Upper lobe of left lung (tissue), 6 donors: ENCODE data around the gene PRKAR1B. TPM values are rescaled to one million over a fixed set of nuclear protein-coding genes. Genes with fewer than 3 reads are reported as not detected.
A peak's percentile ranks its signal among the peaks of the same experiment; 100 is the strongest.

Source experiments
- ATAC-seq, 2 donors: fragments of 200-7000 bp; cut with Tn5 transposase; one replicate each; pipeline ENCODE4 v1.9.1; 2022; ENCODE audit warnings: mild to moderate bottlenecking in 2 of 2, moderate library complexity in 2 of 2; ENCODE audit not compliant: low FRiP score in 2 of 2
- DNase-seq, 2 donors: peaks; one replicate each; pipeline ENCODE4 v3.0.0-alpha.2; 2019 to 2020
- H3K27ac ChIP-seq, 4 donors: fragments of 200-600 bp; sonication (generic); one replicate each; pipeline ENCODE4 v1.5.1; 2016 to 2019
- H3K27me3 ChIP-seq, 4 donors: fragments of 200-600 bp; sonication (generic); one replicate each; pipeline ENCODE4 v1.5.1; 2017 to 2019
- H3K36me3 ChIP-seq, 4 donors: fragments of 200-600 bp; sonication (generic); one replicate each; pipeline ENCODE4 v1.5.1; 2016 to 2019
- H3K4me1 ChIP-seq, 4 donors: fragments of 200-600 bp; sonication (generic); one replicate each; pipeline ENCODE4 v1.5.1; 2018 to 2019
- H3K4me3 ChIP-seq, 4 donors: fragments of 200-600 bp; sonication (generic); one replicate each; pipeline ENCODE4 v1.5.1; 2017 to 2019; ENCODE audit warnings: mild to moderate bottlenecking in 2 of 4, moderate library complexity in 1 of 4
- H3K9me3 ChIP-seq, 4 donors: fragments of 200-600 bp; sonication (generic); one replicate each; pipeline ENCODE4 v1.5.1; 2018 to 2019
- CTCF ChIP-seq, 6 experiments: fragments of 450-650 bp in 4 of 6; fragments of 200-600 bp in 2 of 6; sonication (generic) in 2 of 6; IDR thresholded peaks; one replicate each; pipeline ENCODE4 v1.5.1; 2016 to 2019; ENCODE audit warnings: antibody characterized with exemption in 6 of 6
- EP300 ChIP-seq, 4 donors: sonication (generic); formaldehyde crosslinking; IDR thresholded peaks; one replicate each; pipeline ENCODE4 v1.5.1; 2017; ENCODE audit warnings: antibody characterized with exemption in 4 of 4, control low read depth in 2 of 4
- POLR2A ChIP-seq, 4 donors: fragments of 450-650 bp; IDR thresholded peaks; one replicate each; pipeline ENCODE4 v1.5.1; 2016 to 2017; ENCODE audit warnings: antibody characterized with exemption in 4 of 4, mild to moderate bottlenecking in 2 of 4
- POLR2AphosphoS5 ChIP-seq, 2 donors: sonication (generic); formaldehyde crosslinking; IDR thresholded peaks; one replicate each; pipeline ENCODE4 v1.5.1; 2017; ENCODE audit warnings: antibody characterized with exemption in 2 of 2
- WGBS, 2 donors: methylation state at CpG; one replicate each; pipeline ENCODE4 v1.1.5; 2017 to 2018; 5-methylcytosine and 5-hydroxymethylcytosine counted together
- total RNA-seq, 6 donors: library from RNA; depleted of rRNA in 4 of 6; stranded (reverse); fragments of >200 nt in 4 of 6; gene quantifications; one replicate each; pipeline versions ENCODE4 v1.1.0 to v1.2.1, GENCODE V29; 2016 to 2021
- donor health status: DM: no; HTN: no; CAD: no; lungs with moderate emphysema.
- donor health status: DM: no; HTN: yes; CAD: no; lungs with severe emphysema.

PRKAR1B gene
- total RNA-seq, 6 donors from 2014 or later, result 10.3 to 24.4 (median 20.9) TPM

GRCh38 chr7:627661-628401 is 99.2 kb downstream of the PRKAR1B start:
- H3K36me3 ChIP-seq, result no peaks in the 10 kb centered on the region
- peak; percentile 17 to 22 for ATAC-seq
- WGBS, 2 donors, result 91 to 96% methylated on average over 24 to 35 of the region's 35 CpGs

DNA sequence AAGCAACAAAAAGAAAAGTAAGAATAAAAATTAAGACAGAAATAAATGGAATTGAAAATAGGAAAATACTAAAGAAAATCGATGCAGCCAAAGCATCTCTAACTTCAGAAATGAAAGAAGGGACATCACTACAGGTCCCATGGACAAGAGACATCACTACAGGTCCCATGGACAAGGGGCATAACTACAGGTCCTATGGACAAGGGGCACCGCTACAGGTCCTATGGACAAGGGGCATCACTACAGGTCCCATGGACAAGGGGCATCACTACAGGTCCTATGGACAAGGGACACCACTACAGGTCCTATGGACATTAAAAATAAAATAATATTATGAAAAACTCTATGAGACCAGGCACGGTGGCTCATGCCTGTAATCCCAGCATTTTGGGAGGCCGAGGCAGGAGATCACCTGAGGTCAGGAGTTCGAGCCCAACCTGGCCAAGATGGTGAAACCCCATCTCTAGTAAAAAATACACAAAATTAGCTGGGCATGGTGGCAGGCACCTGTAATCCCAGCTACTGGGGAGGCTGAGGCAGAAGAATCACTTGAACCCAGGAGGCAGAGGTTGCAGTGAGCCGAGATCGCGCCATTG is 101.6 kb downstream of the PRKAR1B start:
- Histone ChIP-seq H3K4me1 (no peaks in the 10 kb centered on the region), H3K27ac (no peak overlapping the region), H3K27me3 (no peaks in the 10 kb centered on the region), H3K4me3 (no peak overlapping the region), H3K9me3 (peaks cover 13 to 30% (median 19%) of the 10 kb centered on the region in 4 donors), H3K36me3 (no peaks in the 10 kb centered on the region)
- 96 to 97% methylated on average over 8 of the region's 8 CpGs for WGBS, 2 donors
- ATAC-seq (no peak), DNase-seq (no peak)
- TF ChIP-seq POLR2A (IDR thresholded peaks at IDR 0.05), result no peak

More at GRCh38 chr7:627661-628401, 99.2 kb downstream of the PRKAR1B start:
- TF ChIP-seq CTCF (IDR thresholded peaks at IDR 0.05) (no peak), EP300 (IDR thresholded peaks at IDR 0.05) (no peak), POLR2AphosphoS5 (IDR thresholded peaks at IDR 0.05) (no peak), POLR2A (IDR thresholded peaks at IDR 0.05) (no peak)
- H3K27me3 ChIP-seq, result no peaks in the 10 kb centered on the region
- H3K4me3 ChIP-seq, result no peak overlapping the region
- no peaks in the 10 kb centered on the region for H3K4me1 ChIP-seq
- peaks cover 4 to 17% (median 8%) of the 10 kb centered on the region in 4 donors for H3K9me3 ChIP-seq
- H3K27ac ChIP-seq, result no peak overlapping the region
- no peak for DNase-seq

DNA sequence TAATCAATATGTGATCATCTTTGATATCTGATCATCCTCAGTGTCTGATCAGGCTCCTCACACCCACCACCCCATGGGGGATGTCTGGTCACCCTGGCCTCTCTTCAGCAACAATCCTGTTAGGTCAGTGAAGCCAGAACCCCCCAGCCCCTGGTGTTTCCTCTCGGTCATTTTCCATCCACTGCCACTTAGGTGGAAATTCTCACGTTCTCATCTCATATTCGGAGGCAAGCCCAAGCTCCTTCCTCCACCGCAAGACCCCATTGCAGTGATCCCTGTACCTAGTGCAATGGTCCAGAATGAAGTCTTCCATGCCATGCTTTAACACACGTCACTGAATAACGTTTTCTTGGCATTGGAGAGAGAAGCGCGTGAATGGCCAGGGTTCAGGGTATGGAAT is 103.6 kb downstream of the PRKAR1B start:
- Histone ChIP-seq H3K4me3 (no peak overlapping the region), H3K27ac (no peak overlapping the region), H3K27me3 (no peaks in the 10 kb centered on the region), H3K36me3 (no peaks in the 10 kb centered on the region), H3K9me3 (peaks cover 13 to 30% (median 20%) of the 10 kb centered on the region in 4 donors), H3K4me1 (peaks cover 2 to 12% (median 7%) of the 10 kb centered on the region in 4 donors)
- DNase-seq, result no peak
- no peak for ATAC-seq
- WGBS, 2 donors, result 92 to 95% methylated on average over 8 of the region's 8 CpGs
- no peak for TF ChIP-seq POLR2AphosphoS5 (IDR thresholded peaks at IDR 0.05)
- no peak for TF ChIP-seq POLR2A (IDR thresholded peaks at IDR 0.05)
- no peak for TF ChIP-seq CTCF (IDR thresholded peaks at IDR 0.05)
- no peak for TF ChIP-seq EP300 (IDR thresholded peaks at IDR 0.05)

DNA sequence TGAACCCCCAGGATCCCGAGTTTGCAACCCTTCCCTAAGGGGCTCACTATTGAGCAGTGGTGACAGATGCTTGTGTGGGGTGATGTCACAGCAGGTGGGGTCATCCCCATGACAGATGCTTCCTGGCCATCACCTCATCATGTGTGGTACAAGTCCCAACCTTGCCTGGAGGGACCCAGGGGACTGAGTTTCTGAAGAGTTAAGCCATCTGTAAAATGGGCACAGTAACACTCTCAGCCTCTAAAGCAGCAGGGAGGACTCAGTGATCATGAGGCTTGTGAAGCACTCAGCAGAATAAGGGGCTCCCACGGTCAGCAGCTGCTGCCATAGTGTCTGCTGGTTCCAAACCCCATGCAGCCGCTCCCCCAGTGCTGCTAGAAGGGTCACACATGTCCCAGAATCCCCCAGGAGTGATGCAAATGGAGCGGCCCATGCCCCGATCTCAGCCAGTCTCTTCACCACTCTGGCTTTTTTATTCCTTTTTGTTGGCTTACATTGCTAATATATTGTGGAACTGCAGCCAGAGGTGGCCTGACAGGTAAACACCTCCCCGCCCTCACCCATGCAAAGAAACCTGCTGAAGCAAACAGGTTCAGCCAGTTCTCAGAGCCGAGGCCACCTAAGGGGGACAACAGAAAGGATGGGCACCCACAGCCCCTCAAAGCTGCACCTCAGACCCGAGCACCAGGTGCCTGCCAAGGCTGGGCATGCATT is 105.4 kb downstream of the PRKAR1B start:
- Histone ChIP-seq H3K27ac (no peak overlapping the region), H3K27me3 (no peaks in the 10 kb centered on the region), H3K36me3 (no peaks in the 10 kb centered on the region), H3K4me1 (peaks cover 13 to 26% (median 21%) of the 10 kb centered on the region in 4 donors), H3K4me3 (no peak overlapping the region), H3K9me3 (peaks cover 13 to 30% (median 20%) of the 10 kb centered on the region in 4 donors)
- ATAC-seq, result no peak
- DNase-seq, result no peak
- TF ChIP-seq EP300 (IDR thresholded peaks at IDR 0.05) (no peak), CTCF (IDR thresholded peaks at IDR 0.05) (no peak), POLR2AphosphoS5 (IDR thresholded peaks at IDR 0.05) (no peak), POLR2A (IDR thresholded peaks at IDR 0.05) (no peak)
- 72 to 88% methylated on average over 8 of the region's 8 CpGs for WGBS, 2 donors

- no peaks in the 10 kb centered on the region for H3K27me3 ChIP-seq
- H3K27ac ChIP-seq, result peak overlapping the region in 1 of 4 donors; percentile 1
- no peaks in the 10 kb centered on the region for H3K36me3 ChIP-seq
- ATAC-seq (no peak), DNase-seq (no peak)
- H3K9me3 ChIP-seq, result peaks cover 13 to 26% (median 20%) of the 10 kb centered on the region in 4 donors
- H3K4me3 ChIP-seq, result no peak overlapping the region
- TF ChIP-seq POLR2A (IDR thresholded peaks at IDR 0.05), result no peak
- TF ChIP-seq CTCF (IDR thresholded peaks at IDR 0.05), result no peak
- no peak for TF ChIP-seq POLR2AphosphoS5 (IDR thresholded peaks at IDR 0.05)
- TF ChIP-seq EP300 (IDR thresholded peaks at IDR 0.05), result no peak
- peaks cover 13 to 26% (median 21%) of the 10 kb centered on the region in 4 donors for H3K4me1 ChIP-seq
These were observed 106.2 kb downstream of the PRKAR1B start for GRCh38 chr7:620885-621284.
